Liver (tissue), 9 donors: Measurements from ENCODE around the gene OR1F1. TPM values are rescaled to one million over a fixed set of nuclear protein-coding genes. Genes with fewer than 3 reads are reported as not detected.

Experiments used
- DNase-seq: peaks from one replicate; pipeline ENCODE4 v3.0.0-alpha.2; 2017; ENCODE audit warnings: low spot score
- H3K27ac ChIP-seq, 2 donors: one replicate each; pipeline ENCODE4 v1.7.0; 2013; ENCODE audit warnings: inconsistent platforms in 2 of 2, low read length in 2 of 2, control low read depth in 1 of 2, low read depth in 1 of 2, mild to moderate bottlenecking in 1 of 2
- H3K27me3 ChIP-seq, 4 donors: one replicate each; pipeline versions ENCODE4 v1.6.1 to v1.7.0; 2013; ENCODE audit warnings: low read length in 3 of 4, inconsistent platforms in 1 of 4, mild to moderate bottlenecking in 1 of 4, moderate library complexity in 1 of 4; ENCODE audit not compliant: control insufficient read depth in 4 of 4, insufficient read depth in 4 of 4
- H3K36me3 ChIP-seq, 4 donors: one replicate each; pipeline versions ENCODE4 v1.6.1 to v1.7.0; 2013; ENCODE audit warnings: low read length in 3 of 4, mild to moderate bottlenecking in 3 of 4, low read depth in 1 of 4, moderate library complexity in 1 of 4; ENCODE audit not compliant: control insufficient read depth in 4 of 4, insufficient read depth in 3 of 4
- H3K4me1 ChIP-seq, 4 donors: one replicate each; pipeline versions ENCODE4 v1.6.1 to v1.7.0; 2013; ENCODE audit warnings: low read length in 3 of 4, mild to moderate bottlenecking in 3 of 4, moderate library complexity in 1 of 4; ENCODE audit not compliant: control insufficient read depth in 4 of 4, insufficient read depth in 4 of 4
- H3K4me3 ChIP-seq, 3 donors: one replicate each; pipeline versions ENCODE4 v1.6.1 to v1.7.0; 2013; ENCODE audit warnings: low read length in 3 of 3, control low read depth in 1 of 3, low read depth in 1 of 3, mild to moderate bottlenecking in 1 of 3
- H3K9ac ChIP-seq, 2 donors: one replicate each; pipeline ENCODE4 v1.7.0; 2013; ENCODE audit warnings: low read length in 2 of 2, mild to moderate bottlenecking in 2 of 2, moderate library complexity in 2 of 2, control low read depth in 1 of 2, low read depth in 1 of 2
- H3K9me3 ChIP-seq, 4 donors: one replicate each; pipeline versions ENCODE4 v1.6.1 to v1.7.0; 2013; ENCODE audit warnings: low read length in 3 of 4; ENCODE audit not compliant: control insufficient read depth in 4 of 4
- EGR1 ChIP-seq, 2 donors: IDR thresholded peaks; 2 replicates each; pipeline ENCODE4 v1.6.1; 2016 to 2018; ENCODE audit warnings: antibody characterized with exemption in 2 of 2, low read depth in 2 of 2
- FOXA1 ChIP-seq: IDR thresholded peaks from 2 replicates; pipeline ENCODE4 v1.6.1; 2016; ENCODE audit warnings: antibody characterized with exemption
- FOXA2 ChIP-seq: IDR thresholded peaks from 2 replicates; pipeline ENCODE4 v1.6.1; 2016; ENCODE audit warnings: antibody characterized with exemption
- GABPA ChIP-seq, 2 donors: IDR thresholded peaks in 1 of 2; conservative IDR thresholded peaks in 1 of 2; 2 replicates each; pipeline ENCODE4 v1.6.1; 2016; ENCODE audit warnings: antibody characterized with exemption in 2 of 2, mild to moderate bottlenecking in 1 of 2, moderate library complexity in 1 of 2
- HNF4A ChIP-seq, 2 donors: conservative IDR thresholded peaks; 2 replicates each; pipeline ENCODE4 v1.6.1; 2016; ENCODE audit warnings: antibody characterized with exemption in 2 of 2, mild to moderate bottlenecking in 2 of 2
- JUND ChIP-seq, 2 donors: IDR thresholded peaks; 2 replicates each; pipeline ENCODE4 v1.6.1; 2016; ENCODE audit warnings: antibody characterized with exemption in 2 of 2
- NR2F2 ChIP-seq: IDR thresholded peaks from 2 replicates; pipeline ENCODE4 v1.6.1; 2016; ENCODE audit warnings: antibody characterized with exemption
- RAD21 ChIP-seq, 2 donors: IDR thresholded peaks; 2 replicates each; pipeline ENCODE4 v1.6.1; 2016; ENCODE audit warnings: antibody characterized with exemption in 2 of 2, mild to moderate bottlenecking in 2 of 2
- SP1 ChIP-seq: IDR thresholded peaks from 2 replicates; pipeline ENCODE4 v1.6.1; 2018; ENCODE audit warnings: antibody characterized with exemption, mild to moderate bottlenecking
- YY1 ChIP-seq: IDR thresholded peaks from 2 replicates; pipeline ENCODE4 v1.6.1; 2016; ENCODE audit warnings: antibody characterized with exemption, mild to moderate bottlenecking
- WGBS: extraction: QIAGEN DNeasy Blood & Tissue Kit; methylation state at CpG from one replicate; pipeline ENCODE4 v1.1.7; 2013; 5-methylcytosine and 5-hydroxymethylcytosine counted together
- polyA plus RNA-seq, 2 donors: library from polyadenylated mRNA; stranded (reverse) in 1 of 2; unstranded in 1 of 2; fragments of 200-250 nt in 1 of 2; fragments of >200 nt in 1 of 2; fragmentation: Nextera tagmentation in 1 of 2; extraction: Ambion mirVana in 1 of 2; gene quantifications; one replicate each; pipeline versions ENCODE4 v1.2.1 to v1.2.3, GENCODE V29; 2013 to 2015
- total RNA-seq, 2 donors: library from RNA; depleted of rRNA; stranded (reverse); fragments of >200 nt; gene quantifications; one replicate each; pipeline ENCODE4 v1.2.3, GENCODE V29; 2014
- TF ChIP-seq, protein P1 (sequence below): IDR thresholded peaks from 2 replicates; pipeline ENCODE4 v1.6.1; 2016; ENCODE audit warnings: antibody characterized with exemption, mild to moderate bottlenecking
- TF ChIP-seq, protein P2 (sequence below): IDR thresholded peaks from 2 replicates; pipeline ENCODE4 v1.6.1; 2016; ENCODE audit warnings: antibody characterized with exemption
- TF ChIP-seq, protein P3 (sequence below): IDR thresholded peaks from 2 replicates; pipeline ENCODE4 v1.6.1; 2016; ENCODE audit warnings: antibody characterized with exemption
- TF ChIP-seq, protein P4 (sequence below): fragments of 150-350 bp; IDR thresholded peaks from 2 replicates; pipeline ENCODE4 v1.5.1; 2017; ENCODE audit warnings: improper control_type of control experiment, low read depth, low read length; ENCODE audit not compliant: missing input control
- TF ChIP-seq, protein P5 (sequence below): IDR thresholded peaks from 2 replicates; pipeline ENCODE4 v1.6.1; 2016; ENCODE audit warnings: antibody characterized with exemption
- donor health status: healthy.
- donor health status: healthy.
- donor health status: healthy.
- donor health status: healthy.
- donor health status: healthy.

The OR1F1 gene
- total and polyA plus RNA-seq, 4 donors = not detected

DNA sequence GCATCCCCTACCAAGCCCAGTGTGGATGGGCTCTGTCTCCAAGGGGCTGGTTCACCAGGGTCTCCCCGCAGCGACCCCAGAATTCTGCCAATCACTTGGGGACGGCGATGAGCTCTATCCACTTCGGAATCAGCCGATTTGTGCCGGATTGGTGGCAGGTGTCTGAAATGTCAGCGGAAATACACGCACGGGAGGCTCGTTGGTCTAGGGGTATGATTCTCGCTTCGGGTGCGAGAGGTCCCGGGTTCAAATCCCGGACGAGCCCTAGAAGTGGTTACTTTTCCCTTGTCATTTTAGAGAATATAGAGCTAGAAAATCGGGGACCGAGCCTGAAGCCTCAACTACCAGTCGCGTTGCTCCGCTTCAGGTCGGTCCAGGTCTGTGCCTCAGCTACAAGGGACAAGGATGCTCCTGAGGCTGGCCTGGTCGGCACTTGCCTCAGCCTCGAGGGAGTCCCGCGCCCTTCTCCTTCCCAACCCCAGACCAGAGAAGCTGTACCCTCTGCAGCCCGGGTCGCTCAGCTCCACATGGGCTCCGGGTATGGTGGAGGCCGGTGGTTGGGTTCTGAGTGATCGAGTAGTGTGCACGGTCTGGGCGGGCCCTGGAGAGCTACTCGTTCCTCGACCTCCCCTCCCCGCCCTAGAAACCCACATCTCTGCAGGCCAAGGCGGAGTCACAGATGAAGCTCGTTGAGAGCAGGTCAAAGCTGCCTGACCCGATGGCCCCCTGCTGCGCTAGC, 16.0 kb upstream of the OR1F1 start:
- peaks cover 0 to 9% (median 3%) of the 10 kb centered on the region in 4 donors for H3K4me1 ChIP-seq
- DNase-seq = no peak

DNA sequence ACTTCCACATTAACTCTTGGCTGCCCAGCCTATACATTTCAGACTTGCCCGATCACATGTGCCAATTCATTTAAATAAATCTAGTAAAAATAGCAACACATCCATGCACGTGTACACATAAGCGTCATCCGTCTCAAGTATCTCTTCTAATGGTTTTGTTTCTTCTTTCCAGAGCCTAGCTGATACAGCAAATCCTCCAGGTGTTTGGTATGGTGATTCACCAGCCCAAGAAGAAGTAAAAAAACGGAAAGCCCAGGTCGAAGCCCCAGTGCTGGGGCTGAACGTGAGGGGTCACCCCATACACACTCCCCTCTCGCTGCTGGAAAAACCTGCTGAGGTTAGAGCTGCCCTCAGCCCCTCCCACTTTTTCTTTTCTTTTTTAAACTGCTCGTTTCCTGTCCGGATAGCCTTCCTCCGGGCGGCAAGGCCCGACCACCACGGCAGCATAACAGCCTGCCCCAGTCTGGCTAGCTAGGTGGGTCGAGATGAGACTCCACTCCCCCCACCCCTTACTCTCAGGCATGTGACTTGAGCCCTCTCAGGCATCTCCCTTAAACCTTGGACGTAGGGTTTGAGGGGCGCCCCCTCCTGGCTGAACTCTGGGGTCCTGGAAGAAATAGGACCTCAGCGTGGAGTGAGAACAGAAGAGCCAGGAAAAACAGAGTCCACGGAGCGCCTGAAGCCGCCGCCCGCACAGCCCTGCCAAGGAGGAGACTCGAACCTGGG, 13.9 kb upstream of the OR1F1 start:
- Histone ChIP-seq H3K27me3 (peaks cover 0 to 34% (median 12%) of the 10 kb centered on the region in 4 donors), H3K9ac (no peak overlapping the region), H3K9me3 (no peaks in the 10 kb centered on the region), H3K27ac (no peak overlapping the region), H3K36me3 (no peaks in the 10 kb centered on the region), H3K4me1 (peaks cover 0 to 9% (median 3%) of the 10 kb centered on the region in 4 donors), H3K4me3 (no peak overlapping the region)
- 11% methylated on average over 24 of the region's 24 CpGs for WGBS
- DNase-seq = no peak
- TF ChIP-seq YY1 = no peak
- TF ChIP-seq, protein P1, sequence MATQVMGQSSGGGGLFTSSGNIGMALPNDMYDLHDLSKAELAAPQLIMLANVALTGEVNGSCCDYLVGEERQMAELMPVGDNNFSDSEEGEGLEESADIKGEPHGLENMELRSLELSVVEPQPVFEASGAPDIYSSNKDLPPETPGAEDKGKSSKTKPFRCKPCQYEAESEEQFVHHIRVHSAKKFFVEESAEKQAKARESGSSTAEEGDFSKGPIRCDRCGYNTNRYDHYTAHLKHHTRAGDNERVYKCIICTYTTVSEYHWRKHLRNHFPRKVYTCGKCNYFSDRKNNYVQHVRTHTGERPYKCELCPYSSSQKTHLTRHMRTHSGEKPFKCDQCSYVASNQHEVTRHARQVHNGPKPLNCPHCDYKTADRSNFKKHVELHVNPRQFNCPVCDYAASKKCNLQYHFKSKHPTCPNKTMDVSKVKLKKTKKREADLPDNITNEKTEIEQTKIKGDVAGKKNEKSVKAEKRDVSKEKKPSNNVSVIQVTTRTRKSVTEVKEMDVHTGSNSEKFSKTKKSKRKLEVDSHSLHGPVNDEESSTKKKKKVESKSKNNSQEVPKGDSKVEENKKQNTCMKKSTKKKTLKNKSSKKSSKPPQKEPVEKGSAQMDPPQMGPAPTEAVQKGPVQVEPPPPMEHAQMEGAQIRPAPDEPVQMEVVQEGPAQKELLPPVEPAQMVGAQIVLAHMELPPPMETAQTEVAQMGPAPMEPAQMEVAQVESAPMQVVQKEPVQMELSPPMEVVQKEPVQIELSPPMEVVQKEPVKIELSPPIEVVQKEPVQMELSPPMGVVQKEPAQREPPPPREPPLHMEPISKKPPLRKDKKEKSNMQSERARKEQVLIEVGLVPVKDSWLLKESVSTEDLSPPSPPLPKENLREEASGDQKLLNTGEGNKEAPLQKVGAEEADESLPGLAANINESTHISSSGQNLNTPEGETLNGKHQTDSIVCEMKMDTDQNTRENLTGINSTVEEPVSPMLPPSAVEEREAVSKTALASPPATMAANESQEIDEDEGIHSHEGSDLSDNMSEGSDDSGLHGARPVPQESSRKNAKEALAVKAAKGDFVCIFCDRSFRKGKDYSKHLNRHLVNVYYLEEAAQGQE = no peak
- TF ChIP-seq FOXA2 = no peak
- TF ChIP-seq NR2F2 = no peak
- no peak for TF ChIP-seq FOXA1
- no peak for TF ChIP-seq RAD21 (IDR thresholded peaks at IDR 0.05)
- TF ChIP-seq, protein P2, sequence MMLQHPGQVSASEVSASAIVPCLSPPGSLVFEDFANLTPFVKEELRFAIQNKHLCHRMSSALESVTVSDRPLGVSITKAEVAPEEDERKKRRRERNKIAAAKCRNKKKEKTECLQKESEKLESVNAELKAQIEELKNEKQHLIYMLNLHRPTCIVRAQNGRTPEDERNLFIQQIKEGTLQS = no peak
- no peak for TF ChIP-seq GABPA (IDR thresholded peaks at IDR 0.05 in 1 of 2, conservative IDR thresholded peaks at IDR 0.05 in 1 of 2)
- TF ChIP-seq, protein P3, sequence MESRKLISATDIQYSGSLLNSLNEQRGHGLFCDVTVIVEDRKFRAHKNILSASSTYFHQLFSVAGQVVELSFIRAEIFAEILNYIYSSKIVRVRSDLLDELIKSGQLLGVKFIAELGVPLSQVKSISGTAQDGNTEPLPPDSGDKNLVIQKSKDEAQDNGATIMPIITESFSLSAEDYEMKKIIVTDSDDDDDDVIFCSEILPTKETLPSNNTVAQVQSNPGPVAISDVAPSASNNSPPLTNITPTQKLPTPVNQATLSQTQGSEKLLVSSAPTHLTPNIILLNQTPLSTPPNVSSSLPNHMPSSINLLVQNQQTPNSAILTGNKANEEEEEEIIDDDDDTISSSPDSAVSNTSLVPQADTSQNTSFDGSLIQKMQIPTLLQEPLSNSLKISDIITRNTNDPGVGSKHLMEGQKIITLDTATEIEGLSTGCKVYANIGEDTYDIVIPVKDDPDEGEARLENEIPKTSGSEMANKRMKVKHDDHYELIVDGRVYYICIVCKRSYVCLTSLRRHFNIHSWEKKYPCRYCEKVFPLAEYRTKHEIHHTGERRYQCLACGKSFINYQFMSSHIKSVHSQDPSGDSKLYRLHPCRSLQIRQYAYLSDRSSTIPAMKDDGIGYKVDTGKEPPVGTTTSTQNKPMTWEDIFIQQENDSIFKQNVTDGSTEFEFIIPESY = no peak
- no peak for TF ChIP-seq SP1
- no peak for TF ChIP-seq JUND (IDR thresholded peaks at IDR 0.05)
- no peak for TF ChIP-seq EGR1 (IDR thresholded peaks at IDR 0.05; ENCODE audit: low read depth in 2 of 2)
- TF ChIP-seq, protein P4, sequence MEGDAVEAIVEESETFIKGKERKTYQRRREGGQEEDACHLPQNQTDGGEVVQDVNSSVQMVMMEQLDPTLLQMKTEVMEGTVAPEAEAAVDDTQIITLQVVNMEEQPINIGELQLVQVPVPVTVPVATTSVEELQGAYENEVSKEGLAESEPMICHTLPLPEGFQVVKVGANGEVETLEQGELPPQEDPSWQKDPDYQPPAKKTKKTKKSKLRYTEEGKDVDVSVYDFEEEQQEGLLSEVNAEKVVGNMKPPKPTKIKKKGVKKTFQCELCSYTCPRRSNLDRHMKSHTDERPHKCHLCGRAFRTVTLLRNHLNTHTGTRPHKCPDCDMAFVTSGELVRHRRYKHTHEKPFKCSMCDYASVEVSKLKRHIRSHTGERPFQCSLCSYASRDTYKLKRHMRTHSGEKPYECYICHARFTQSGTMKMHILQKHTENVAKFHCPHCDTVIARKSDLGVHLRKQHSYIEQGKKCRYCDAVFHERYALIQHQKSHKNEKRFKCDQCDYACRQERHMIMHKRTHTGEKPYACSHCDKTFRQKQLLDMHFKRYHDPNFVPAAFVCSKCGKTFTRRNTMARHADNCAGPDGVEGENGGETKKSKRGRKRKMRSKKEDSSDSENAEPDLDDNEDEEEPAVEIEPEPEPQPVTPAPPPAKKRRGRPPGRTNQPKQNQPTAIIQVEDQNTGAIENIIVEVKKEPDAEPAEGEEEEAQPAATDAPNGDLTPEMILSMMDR = no peak
- TF ChIP-seq, protein P5, sequence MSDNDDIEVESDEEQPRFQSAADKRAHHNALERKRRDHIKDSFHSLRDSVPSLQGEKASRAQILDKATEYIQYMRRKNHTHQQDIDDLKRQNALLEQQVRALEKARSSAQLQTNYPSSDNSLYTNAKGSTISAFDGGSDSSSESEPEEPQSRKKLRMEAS = no peak
- TF ChIP-seq HNF4A (conservative IDR thresholded peaks at IDR 0.05) = no peak

More for the DNA sequence above, 16.0 kb upstream of the OR1F1 start:
- H3K27ac ChIP-seq = no peak overlapping the region
- no peak overlapping the region for H3K9ac ChIP-seq
- H3K36me3 ChIP-seq = no peaks in the 10 kb centered on the region
- H3K27me3 ChIP-seq = peaks cover 0 to 34% (median 12%) of the 10 kb centered on the region in 4 donors
- WGBS = 8% methylated on average over 41 of the region's 41 CpGs
- H3K4me3 ChIP-seq = no peak overlapping the region
- no peaks in the 10 kb centered on the region for H3K9me3 ChIP-seq
- TF ChIP-seq, protein P3 = no peak
- TF ChIP-seq EGR1 (IDR thresholded peaks at IDR 0.05; ENCODE audit: low read depth in 2 of 2) = no peak
